Measurements from ENCODE around the gene SLC6A18. TPM values are rescaled to one million over a fixed set of nuclear protein-coding genes. Genes with fewer than 3 reads are reported as not detected.

The SLC6A18 gene
- total RNA-seq, 2 donors from 2014 or later: not detected

DNA sequence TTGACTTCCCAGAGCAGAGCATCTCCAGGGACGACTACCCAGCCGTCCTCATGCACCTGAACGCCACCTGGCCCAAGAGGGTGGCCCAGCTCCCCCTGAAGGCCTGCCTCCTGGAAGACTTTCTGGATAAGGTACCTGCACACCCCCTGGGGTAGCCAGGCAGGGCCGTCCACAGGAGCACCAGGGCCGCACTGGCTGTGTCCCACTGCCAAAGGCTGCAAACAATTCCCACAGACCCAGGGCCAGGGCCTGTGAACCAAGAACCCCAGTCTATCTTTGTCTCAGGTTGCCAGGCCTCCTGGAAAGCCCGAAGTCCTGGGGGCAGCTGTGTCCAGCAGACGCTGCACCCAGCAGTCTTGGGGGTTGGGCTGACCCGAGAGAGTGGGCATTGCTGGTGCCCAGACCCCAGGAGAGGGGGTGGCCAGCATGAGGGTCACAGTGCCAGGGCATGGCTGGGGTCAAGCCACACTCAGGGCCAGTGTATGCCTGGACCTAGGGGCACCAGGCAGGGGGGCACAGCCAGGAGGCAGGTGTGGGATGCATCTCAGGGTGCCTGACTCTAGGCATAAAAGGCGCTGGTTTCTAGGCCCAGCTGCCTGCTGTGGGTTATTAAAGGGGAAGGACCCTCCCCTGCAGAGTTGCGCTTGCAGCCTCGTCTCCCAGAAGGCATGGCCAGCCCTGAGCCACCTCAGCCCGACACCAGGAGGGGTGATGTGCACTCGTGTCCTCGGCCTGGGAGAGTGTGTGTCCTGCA, 17.7 kb downstream of the SLC6A18 start:
- Histone ChIP-seq H3K36me3 (no peaks in the 10 kb centered on the region), H3K4me3 (no peak overlapping the region), H3K9me3 (no peaks in the 10 kb centered on the region), H3K4me1 (ENCODE audit: control insufficient read depth in 1 of 2, low read depth in 2 of 2) (no peaks in the 10 kb centered on the region), H3K27me3 (replicated peaks; ENCODE audit: insufficient read depth) (no peaks in the 10 kb centered on the region), H3K27ac (no peak overlapping the region)
- no peak for ATAC-seq (ENCODE audit: insufficient number of reproducible peaks, low FRiP score, low read depth)
- no peak for DNase-seq (ENCODE audit: low spot score)
- TF ChIP-seq, protein P1, sequence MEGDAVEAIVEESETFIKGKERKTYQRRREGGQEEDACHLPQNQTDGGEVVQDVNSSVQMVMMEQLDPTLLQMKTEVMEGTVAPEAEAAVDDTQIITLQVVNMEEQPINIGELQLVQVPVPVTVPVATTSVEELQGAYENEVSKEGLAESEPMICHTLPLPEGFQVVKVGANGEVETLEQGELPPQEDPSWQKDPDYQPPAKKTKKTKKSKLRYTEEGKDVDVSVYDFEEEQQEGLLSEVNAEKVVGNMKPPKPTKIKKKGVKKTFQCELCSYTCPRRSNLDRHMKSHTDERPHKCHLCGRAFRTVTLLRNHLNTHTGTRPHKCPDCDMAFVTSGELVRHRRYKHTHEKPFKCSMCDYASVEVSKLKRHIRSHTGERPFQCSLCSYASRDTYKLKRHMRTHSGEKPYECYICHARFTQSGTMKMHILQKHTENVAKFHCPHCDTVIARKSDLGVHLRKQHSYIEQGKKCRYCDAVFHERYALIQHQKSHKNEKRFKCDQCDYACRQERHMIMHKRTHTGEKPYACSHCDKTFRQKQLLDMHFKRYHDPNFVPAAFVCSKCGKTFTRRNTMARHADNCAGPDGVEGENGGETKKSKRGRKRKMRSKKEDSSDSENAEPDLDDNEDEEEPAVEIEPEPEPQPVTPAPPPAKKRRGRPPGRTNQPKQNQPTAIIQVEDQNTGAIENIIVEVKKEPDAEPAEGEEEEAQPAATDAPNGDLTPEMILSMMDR (IDR thresholded peaks at IDR 0.05): no peak

DNA sequence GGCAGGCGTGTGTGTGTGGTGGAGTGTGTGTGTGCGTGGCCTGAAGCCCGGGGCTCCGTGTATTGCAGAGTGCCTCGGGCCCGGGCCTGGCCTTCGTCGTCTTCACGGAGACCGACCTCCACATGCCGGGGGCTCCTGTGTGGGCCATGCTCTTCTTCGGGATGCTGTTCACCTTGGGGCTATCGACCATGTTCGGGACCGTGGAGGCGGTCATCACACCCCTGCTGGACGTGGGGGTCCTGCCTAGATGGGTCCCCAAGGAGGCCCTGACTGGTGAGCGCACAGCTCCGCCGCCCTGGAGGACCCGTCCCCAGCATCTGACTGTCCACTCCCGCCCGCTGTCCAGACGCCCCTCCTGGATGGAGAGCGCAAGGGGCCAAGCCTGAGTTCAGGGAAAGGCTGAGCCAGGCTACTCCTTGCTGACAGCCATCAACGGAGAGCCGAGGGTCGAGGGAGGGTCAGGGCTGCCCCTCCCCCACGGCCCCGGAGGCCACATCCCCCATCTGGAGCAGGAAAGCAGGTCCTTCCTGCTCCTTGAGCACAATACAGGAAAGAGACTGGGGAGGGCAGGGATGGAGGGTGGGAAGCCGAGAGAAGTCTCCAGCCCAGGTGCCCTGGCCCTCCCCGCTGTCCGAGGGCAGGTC, 18.4 kb downstream of the SLC6A18 start:
- TF ChIP-seq, protein P1 (IDR thresholded peaks at IDR 0.05): no peak
- Histone ChIP-seq H3K4me3 (no peak overlapping the region), H3K36me3 (no peaks in the 10 kb centered on the region), H3K4me1 (ENCODE audit: control insufficient read depth in 1 of 2, low read depth in 2 of 2) (no peaks in the 10 kb centered on the region), H3K27me3 (replicated peaks; ENCODE audit: insufficient read depth) (no peaks in the 10 kb centered on the region), H3K9me3 (no peaks in the 10 kb centered on the region), H3K27ac (no peak overlapping the region)
- ATAC-seq (ENCODE audit: insufficient number of reproducible peaks, low FRiP score, low read depth) (no peak), DNase-seq (ENCODE audit: low spot score) (no peak)

DNA sequence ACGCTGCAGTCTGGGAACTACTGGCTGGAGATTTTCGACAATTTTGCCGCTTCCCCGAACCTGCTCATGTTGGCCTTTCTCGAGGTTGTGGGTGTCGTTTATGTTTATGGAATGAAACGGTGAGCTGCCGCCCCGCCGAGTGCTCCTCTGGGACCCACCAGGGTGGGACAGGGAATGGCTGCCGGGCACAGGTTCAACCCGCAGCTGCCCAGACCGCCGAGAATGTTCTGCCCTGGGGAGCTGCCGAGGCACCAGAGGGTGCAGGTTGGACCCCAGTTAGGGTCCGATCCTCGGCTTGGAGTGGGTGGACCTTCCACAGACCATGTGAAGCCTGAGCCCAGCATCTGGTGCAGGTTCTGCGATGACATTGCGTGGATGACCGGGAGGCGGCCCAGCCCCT, 19.1 kb downstream of the SLC6A18 start:
- DNase-seq (ENCODE audit: low spot score): no peak
- Histone ChIP-seq H3K27ac (no peak overlapping the region), H3K36me3 (no peaks in the 10 kb centered on the region), H3K27me3 (replicated peaks; ENCODE audit: insufficient read depth) (no peaks in the 10 kb centered on the region), H3K9me3 (no peaks in the 10 kb centered on the region), H3K4me1 (ENCODE audit: control insufficient read depth in 1 of 2, low read depth in 2 of 2) (no peaks in the 10 kb centered on the region), H3K4me3 (no peak overlapping the region)
- no peak for ATAC-seq (ENCODE audit: insufficient number of reproducible peaks, low FRiP score, low read depth)
- TF ChIP-seq, protein P1 (IDR thresholded peaks at IDR 0.05): no peak

DNA sequence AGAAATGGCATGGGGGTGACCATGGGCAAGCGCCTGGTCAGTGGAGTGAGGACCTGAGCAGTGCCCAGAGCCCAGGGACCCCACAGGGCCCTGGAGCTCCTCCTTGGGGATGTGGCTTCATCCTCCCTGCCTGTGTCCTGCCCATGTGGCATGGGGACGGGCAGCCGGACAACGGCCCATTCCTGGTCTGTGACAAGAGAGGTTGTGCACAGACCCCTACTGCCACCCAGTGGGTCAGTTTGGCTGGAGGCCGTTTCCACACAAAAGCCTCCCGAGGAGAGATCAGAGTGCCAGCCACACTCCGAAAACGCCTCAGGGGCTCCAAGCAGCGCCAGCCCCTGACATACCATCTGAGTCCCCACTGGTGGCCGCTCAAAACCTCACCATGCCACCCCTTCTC, 19.8 kb downstream of the SLC6A18 start:
- Histone ChIP-seq H3K9me3 (no peaks in the 10 kb centered on the region), H3K27me3 (replicated peaks; ENCODE audit: insufficient read depth) (no peaks in the 10 kb centered on the region)
- ATAC-seq (ENCODE audit: insufficient number of reproducible peaks, low FRiP score, low read depth): no peak

More for the DNA sequence above, 19.8 kb downstream of the SLC6A18 start:
- no peak for DNase-seq (ENCODE audit: low spot score)
- no peak overlapping the region for H3K4me3 ChIP-seq
- no peaks in the 10 kb centered on the region for H3K36me3 ChIP-seq
- TF ChIP-seq, protein P1 (IDR thresholded peaks at IDR 0.05): no peak
- no peaks in the 10 kb centered on the region for H3K4me1 ChIP-seq (ENCODE audit: control insufficient read depth in 1 of 2, low read depth in 2 of 2)
- H3K27ac ChIP-seq: no peak overlapping the region
